Fibroblast of the aortic adventitia (primary cell): Measurements from ENCODE around the gene MYO1B. TPM values are rescaled to one million over a fixed set of nuclear protein-coding genes. Genes with fewer than 3 reads are reported as not detected.

Experiments
- DNase-seq: peaks from one replicate; pipeline ENCODE4 v3.0.0-alpha.2; 2010; ENCODE audit warnings: low read depth
- H3K4me3 ChIP-seq: 2 replicates; pipeline ENCODE4 v1.5.1; 2011; ENCODE audit warnings: low read depth, mild to moderate bottlenecking, control low read depth, low read length, moderate library complexity
- CTCF ChIP-seq: IDR thresholded peaks from 2 replicates; pipeline ENCODE4 v1.5.1; 2011; ENCODE audit warnings: mild to moderate bottlenecking, low read length, control low read depth, inconsistent platforms; ENCODE audit not compliant: insufficient read depth
- total RNA-seq: library from RNA; depleted of rRNA; stranded (reverse); fragments of >200 nt; gene quantifications from 2 replicates; pipeline ENCODE4 v1.2.3, GENCODE V29; 2012; ENCODE audit warnings: low replicate concordance

The MYO1B gene
- total RNA-seq, 1 donor: 103 TPM

- no peak overlapping the region for H3K4me3 ChIP-seq
- no peak for DNase-seq
- no peak for TF ChIP-seq CTCF
Measured at GRCh38 chr2:191289049-191289448, 43.8 kb downstream of the MYO1B start.

GRCh38 chr2:191291471-191291870 is 46.3 kb downstream of the MYO1B start:
- DNase-seq: no peak
- H3K4me3 ChIP-seq: no peak overlapping the region
- TF ChIP-seq CTCF: no peak

GRCh38 chr2:191292869-191293268 is 47.7 kb downstream of the MYO1B start:
- no peak for DNase-seq
- no peak for TF ChIP-seq CTCF
- H3K4me3 ChIP-seq: no peak overlapping the region

- DNase-seq: no peak
- H3K4me3 ChIP-seq: no peak overlapping the region
- TF ChIP-seq CTCF: no peak
Measured at GRCh38 chr2:191295088-191295487, 49.9 kb downstream of the MYO1B start.

- no peak overlapping the region for H3K4me3 ChIP-seq
- DNase-seq: no peak
- TF ChIP-seq CTCF: no peak
Measured at GRCh38 chr2:191296083-191297006, 51.1 kb downstream of the MYO1B start.

GRCh38 chr2:191297033-191297432 is 51.8 kb downstream of the MYO1B start:
- H3K4me3 ChIP-seq: no peak overlapping the region
- no peak for DNase-seq
- no peak for TF ChIP-seq CTCF

GRCh38 chr2:191298306-191298705 is 53.1 kb downstream of the MYO1B start:
- no peak for TF ChIP-seq CTCF
- peak; percentile 66 for DNase-seq
- no peak overlapping the region for H3K4me3 ChIP-seq
